ENCODE measurements around the gene CDH13.

- no peak for TF ChIP-seq EZH2 (IDR thresholded peaks at IDR 0.05)
- no peak for TF ChIP-seq POLR2AphosphoS5 (IDR thresholded peaks at IDR 0.05; ENCODE audit: borderline replicate concordance, low read depth, low read length)
Observed at GRCh38 chr16:82761236-82761635, 134.5 kb downstream of the CDH13 start.

Data from SK-N-MC (cell line).